ENCODE results near the gene CLSTN2.

The CLSTN2 gene

GRCh38 chr3:140252812-140253656, 318.0 kb downstream of the CLSTN2 start:
- TF ChIP-seq CTCF (IDR thresholded peaks at IDR 0.05; ENCODE audit: insufficient read depth, low read depth, low read length, missing control alignments) = no peak
- DNase-seq (ENCODE audit: low read depth) = no peak

GRCh38 chr3:140258222-140258724, 323.3 kb downstream of the CLSTN2 start:
- H3K4me3 ChIP-seq (ENCODE audit: low read depth, low read length) = no peak overlapping the region
- TF ChIP-seq CTCF (IDR thresholded peaks at IDR 0.05; ENCODE audit: insufficient read depth, low read depth, low read length, missing control alignments) = no peak
- DNase-seq (ENCODE audit: low read depth) = no peak

More at GRCh38 chr3:140252812-140253656, 318.0 kb downstream of the CLSTN2 start:
- no peak overlapping the region for H3K4me3 ChIP-seq (ENCODE audit: low read depth, low read length)

GRCh38 chr3:140265302-140265701, 330.3 kb downstream of the CLSTN2 start:
- DNase-seq (ENCODE audit: low read depth) = no peak
- no peak overlapping the region for H3K4me3 ChIP-seq (ENCODE audit: low read depth, low read length)
- no peak for TF ChIP-seq CTCF (IDR thresholded peaks at IDR 0.05; ENCODE audit: insufficient read depth, low read depth, low read length, missing control alignments)

- no peak for DNase-seq (ENCODE audit: low read depth)
- TF ChIP-seq CTCF (IDR thresholded peaks at IDR 0.05; ENCODE audit: insufficient read depth, low read depth, low read length, missing control alignments) = no peak
- H3K4me3 ChIP-seq (ENCODE audit: low read depth, low read length) = no peak overlapping the region
These were observed 333.1 kb downstream of the CLSTN2 start for GRCh38 chr3:140268103-140268502.

- H3K4me3 ChIP-seq (ENCODE audit: low read depth, low read length) = no peak overlapping the region
- DNase-seq (ENCODE audit: low read depth) = no peak
- TF ChIP-seq CTCF (IDR thresholded peaks at IDR 0.05; ENCODE audit: insufficient read depth, low read depth, low read length, missing control alignments) = no peak
These were observed 333.6 kb downstream of the CLSTN2 start for GRCh38 chr3:140268610-140269009.

GRCh38 chr3:140270329-140270728, 335.3 kb downstream of the CLSTN2 start:
- DNase-seq (ENCODE audit: low read depth) = no peak

More at GRCh38 chr3:140270329-140270728, 335.3 kb downstream of the CLSTN2 start:
- H3K4me3 ChIP-seq (ENCODE audit: low read depth, low read length) = no peak overlapping the region
- no peak for TF ChIP-seq CTCF (IDR thresholded peaks at IDR 0.05; ENCODE audit: insufficient read depth, low read depth, low read length, missing control alignments)
